HG03469 (cell line): ENCODE results near the gene TEX50.
"Not testable (repeated sequence)": the region's sequence is repeated elsewhere in the genome, so short reads cannot be mapped to it uniquely, and the experiment has no call there.

ENCODE experiments used
- ATAC-seq: cut with Tn5 transposase; IDR thresholded peaks from one replicate; pipeline ENCODE4 v1.9.1; 2021; ENCODE audit warnings: mild to moderate bottlenecking, moderate library complexity, moderate number of reproducible peaks; ENCODE audit not compliant: unreplicated experiment

Gene TEX50

GRCh38 chr1:173661763-173662162, 26.6 kb downstream of the TEX50 start:
- ATAC-seq: no peak

GRCh38 chr1:173663159-173663558, 28.0 kb downstream of the TEX50 start:
- no peak for ATAC-seq

- ATAC-seq: no peak
These were observed 31.5 kb downstream of the TEX50 start for GRCh38 chr1:173666646-173667045.

GRCh38 chr1:173669491-173669941, 34.4 kb downstream of the TEX50 start, which contains the start of gene ANKRD45:
Gene ANKRD45, minus strand, starts transcription at chr1:173669851. Its CDS starts 10,433 bp downstream, at chr1:173659418.
- no peak for ATAC-seq

- ATAC-seq: not testable (repeated sequence)
These were observed 39.4 kb downstream of the TEX50 start for GRCh38 chr1:173674496-173674895.

- ATAC-seq: not testable (repeated sequence)
These were observed 45.0 kb downstream of the TEX50 start for GRCh38 chr1:173680152-173680551.

GRCh38 chr1:173682184-173682583, 47.0 kb downstream of the TEX50 start:
- ATAC-seq: no peak

GRCh38 chr1:173683838-173684237, 48.7 kb downstream of the TEX50 start:
- ATAC-seq: not testable (repeated sequence)

- not testable (repeated sequence) for ATAC-seq
These were observed 50.0 kb downstream of the TEX50 start for GRCh38 chr1:173685121-173685520.
